K562 (cell line): ENCODE measurements around the gene ACTN4.

Source experiments
- BRF1 ChIP-seq: IDR thresholded peaks from 3 replicates; pipeline ENCODE4 v1.6.1; 2011; ENCODE audit warnings: borderline replicate concordance, mild to moderate bottlenecking; ENCODE audit not compliant: insufficient read length; ENCODE audit errors: extremely low read depth
- CHD2 ChIP-seq: IDR thresholded peaks from 2 replicates; pipeline ENCODE4 v1.6.1; 2011; ENCODE audit warnings: low read depth, low read length
- CTCF ChIP-seq, 3 experiments: IDR thresholded peaks in 2 of 3; conservative IDR thresholded peaks in 1 of 3; 2 replicates each; pipeline ENCODE4 v1.5.1; 2011 to 2012; ENCODE audit warnings: low read length in 3 of 3, mild to moderate bottlenecking in 3 of 3, control low read depth in 2 of 3, improper control_type of control experiment in 1 of 3, inconsistent platforms in 1 of 3, low read depth in 1 of 3, mixed read lengths in 1 of 3, moderate library complexity in 1 of 3; ENCODE audit not compliant: insufficient read depth in 2 of 3
- E2F5 ChIP-seq: sonication (generic); formaldehyde crosslinking; IDR thresholded peaks from 2 replicates; pipeline ENCODE4 v1.8.0; 2022; ENCODE audit warnings: mild to moderate bottlenecking, missing genetic modification reagents
- ESRRA ChIP-seq: fragments of 450-650 bp; IDR thresholded peaks from 2 replicates; pipeline ENCODE4 v1.6.1; 2014; ENCODE audit warnings: low read depth, mild to moderate bottlenecking, moderate library complexity, borderline replicate concordance
- GTF2F1 ChIP-seq: IDR thresholded peaks from 2 replicates; pipeline ENCODE4 v1.6.1; 2011; ENCODE audit warnings: low read depth, low read length, improper control_type of control experiment
- NR3C1 ChIP-seq: sonication (generic); formaldehyde crosslinking; IDR thresholded peaks from 2 replicates; pipeline ENCODE4 v1.8.1; 2022; ENCODE audit warnings: missing genetic modification reagents
- POLR2A ChIP-seq: fragments of 450-650 bp; conservative IDR thresholded peaks from 2 replicates; pipeline ENCODE4 v1.6.1; 2016
- POLR2AphosphoS5 ChIP-seq: IDR thresholded peaks from 2 replicates; pipeline ENCODE4 v1.6.1; 2011; ENCODE audit warnings: mild to moderate bottlenecking, low read depth, low read length, moderate library complexity; ENCODE audit not compliant: control insufficient read depth, insufficient read depth
- SIN3A ChIP-seq, 2 experiments: fragments of 150-350 bp in 1 of 2; IDR thresholded peaks; 2 replicates each; pipeline ENCODE4 v1.6.1; 2011 to 2016; ENCODE audit warnings: borderline replicate concordance in 2 of 2, low read depth in 2 of 2, low read length in 2 of 2, mild to moderate bottlenecking in 2 of 2, moderate library complexity in 2 of 2; ENCODE audit not compliant: control insufficient read depth in 1 of 2
- ZBTB26 ChIP-seq: fragments of 450-650 bp; formaldehyde crosslinking; IDR thresholded peaks from 2 replicates; pipeline ENCODE4 v1.4.0; 2022; ENCODE audit warnings: missing genetic modification characterization
- ZBTB5 ChIP-seq: fragments of 450-650 bp; IDR thresholded peaks from 2 replicates; pipeline ENCODE4 v1.6.1; 2017; ENCODE audit warnings: antibody characterized with exemption
- ZNF408 ChIP-seq: fragments of 250-450 bp; sonication (Bioruptor Pico); IDR thresholded peaks from 2 replicates; pipeline ENCODE4 v1.4.0; 2020; ENCODE audit warnings: low read depth, mild to moderate bottlenecking, moderate library complexity

GRCh38 chr19:38661136-38661535 is 13.7 kb downstream of the ACTN4 start:
- TF ChIP-seq ESRRA (no peak), GTF2F1 (no peak), BRF1 (no peak), ZNF408 (no peak), CHD2 (no peak), SIN3A (IDR thresholded peaks at IDR 0.05; ENCODE audit: borderline replicate concordance in 2 of 2, control insufficient read depth in 1 of 2, low read depth in 2 of 2, low read length in 2 of 2) (no peak), POLR2A (no peak), NR3C1 (no peak), ZBTB26 (no peak), ZBTB5 (no peak), E2F5 (CRISPR knock-in tag) (no peak), CTCF (IDR thresholded peaks at IDR 0.05 in 2 of 3, conservative IDR thresholded peaks at IDR 0.05 in 1 of 3; ENCODE audit: insufficient read depth in 2 of 3, low read depth in 1 of 3, low read length in 3 of 3) (no peak), POLR2AphosphoS5 (no peak)
